HepG2 (cell line): Measurements from ENCODE around the gene PDS5B. TPM values are rescaled to one million over a fixed set of nuclear protein-coding genes. Genes with fewer than 3 reads are reported as not detected.

Source experiments
- ATAC-seq: fragments of 200-7000 bp; cut with Tn5 transposase; 3 replicates; pipeline ENCODE4 v1.9.1; 2020; ENCODE audit warnings: mild to moderate bottlenecking, moderate library complexity
- BruUV-seq: library from RNA; stranded (reverse); fragments of 400-500 nt; replicated peaks from 2 replicates; lab custom pipeline; 2021; lab: Mats Ljungman, UMichigan
- CTCF ChIA-PET: fragments of 300-600 bp; formaldehyde crosslinking; extraction: SDS; loops from one replicate; lab custom pipeline; 2021; ENCODE audit warnings: low total read pairs, inconsistent platforms, low intra/inter-chr PET ratio; lab: Yijun Ruan, JAX
- POLR2A ChIA-PET: fragments of 350-600 bp; sonication (Branson Sonifier 250); formaldehyde crosslinking; loops from one replicate; lab custom pipeline; 2020; ENCODE audit warnings: antibody characterized with exemption, inconsistent platforms; lab: Yijun Ruan, JAX
- DNase-seq: peaks from one replicate; pipeline ENCODE4 v3.0.0-alpha.2; 2015; ENCODE audit warnings: low spot score
- FAIRE-seq: peaks from 3 replicates; lab custom pipeline; 2011; peaks lifted over from hg19 to GRCh38; lab: Jason Lieb, UNC
- H2AFZ ChIP-seq: one replicate; pipeline ENCODE4 v1.6.1; 2011; ENCODE audit warnings: low read length, inconsistent platforms
- H3K27ac ChIP-seq: fragments of 300-600 bp; 3 replicates; pipeline ENCODE4 v1.8.0; 2011; ENCODE audit warnings: mixed run types, mild to moderate bottlenecking, mixed read lengths, low read length, inconsistent platforms; ENCODE audit not compliant: insufficient read depth; ENCODE audit errors: extremely low read length
- H3K27me3 ChIP-seq, 2 experiments: fragments of 200-600 bp in 1 of 2; 2 replicates in 1 of 2; 3 replicates in 1 of 2; pipeline versions ENCODE4 v1.6.0 to v1.8.0; 2011; ENCODE audit warnings: low read length in 2 of 2, mild to moderate bottlenecking in 2 of 2, moderate library complexity in 2 of 2, inconsistent platforms in 1 of 2; ENCODE audit not compliant: insufficient read depth in 2 of 2, control insufficient read depth in 1 of 2
- H3K36me3 ChIP-seq, 2 experiments: fragments of 200-600 bp in 1 of 2; replicated peaks in 1 of 2; 2 replicates in 1 of 2; 3 replicates in 1 of 2; pipeline versions ENCODE4 v1.5.1 to v1.8.0; 2011; ENCODE audit warnings: low read length in 2 of 2, inconsistent platforms in 1 of 2; ENCODE audit not compliant: insufficient read depth in 2 of 2, control insufficient read depth in 1 of 2
- H3K4me1 ChIP-seq: 2 replicates; pipeline ENCODE4 v1.5.1; 2012; ENCODE audit warnings: low read length, inconsistent platforms; ENCODE audit not compliant: insufficient read depth
- H3K4me2 ChIP-seq: 2 replicates; pipeline ENCODE4 v1.6.0; 2011; ENCODE audit warnings: low read depth, low read length, inconsistent platforms
- H3K4me3 ChIP-seq, 3 experiments: fragments of 200-600 bp in 1 of 3; sonication (generic), shearing (Covaris generic) in 1 of 3; replicated peaks in 1 of 3; 2 replicates each; pipeline ENCODE4 v1.5.1; 2011 to 2016; ENCODE audit warnings: low read length in 3 of 3, inconsistent platforms in 2 of 3, low read depth in 2 of 3, mild to moderate bottlenecking in 2 of 3, control low read depth in 1 of 3, mixed read lengths in 1 of 3; ENCODE audit not compliant: insufficient read depth in 1 of 3
- H3K79me2 ChIP-seq: one replicate; pipeline ENCODE4 v1.6.1; 2011; ENCODE audit warnings: low read length, inconsistent platforms; ENCODE audit not compliant: insufficient read depth
- H3K9ac ChIP-seq: 2 replicates; pipeline ENCODE4 v1.6.0; 2011; ENCODE audit warnings: mild to moderate bottlenecking, low read depth, low read length, inconsistent platforms; ENCODE audit not compliant: insufficient read depth
- H3K9me3 ChIP-seq: 2 replicates; pipeline ENCODE4 v1.5.1; 2012; ENCODE audit warnings: mild to moderate bottlenecking, low read length
- H4K20me1 ChIP-seq: 2 replicates; pipeline ENCODE4 v1.6.0; 2011; ENCODE audit warnings: inconsistent platforms, mild to moderate bottlenecking, low read length, moderate library complexity; ENCODE audit not compliant: insufficient read depth
- ATM ChIP-seq: fragments of 450-650 bp; IDR thresholded peaks from 2 replicates; pipeline ENCODE4 v1.7.1; 2017; ENCODE audit warnings: mild to moderate bottlenecking, borderline replicate concordance
- BRCA1 ChIP-seq: sonication (generic); formaldehyde crosslinking; IDR thresholded peaks from 2 replicates; pipeline ENCODE4 v1.4.0; 2020; ENCODE audit warnings: missing genetic modification reagents
- EZH2 ChIP-seq: conservative IDR thresholded peaks from 2 replicates; pipeline ENCODE4 v1.6.1; 2012; ENCODE audit warnings: mild to moderate bottlenecking, low read depth, low read length, moderate library complexity
- NONO ChIP-seq, 2 experiments: fragments of 450-650 bp in 1 of 2; sonication (generic) in 1 of 2; formaldehyde crosslinking in 1 of 2; IDR thresholded peaks in 1 of 2; conservative IDR thresholded peaks in 1 of 2; 2 replicates each; pipeline versions ENCODE4 v1.6.1 to v1.8.0; 2017 to 2022; ENCODE audit warnings: mild to moderate bottlenecking in 1 of 2, missing genetic modification reagents in 1 of 2, moderate library complexity in 1 of 2
- SRF ChIP-seq: IDR thresholded peaks from 2 replicates; pipeline ENCODE4 v1.6.1; 2011; ENCODE audit warnings: mild to moderate bottlenecking, low read depth, low read length, moderate library complexity
- ZBTB42 ChIP-seq: sonication (generic); formaldehyde crosslinking; IDR thresholded peaks from 2 replicates; pipeline ENCODE4 v1.5.0; 2020; ENCODE audit warnings: mild to moderate bottlenecking, missing genetic modification reagents
- ZNF296 ChIP-seq: sonication (generic); formaldehyde crosslinking; conservative IDR thresholded peaks from 2 replicates; pipeline ENCODE4 v1.5.0; 2020; ENCODE audit warnings: mild to moderate bottlenecking, missing genetic modification reagents
- ZNF34 ChIP-seq: sonication (generic); formaldehyde crosslinking; IDR thresholded peaks from 2 replicates; pipeline ENCODE4 v1.4.0; 2020; ENCODE audit warnings: mild to moderate bottlenecking, missing genetic modification reagents, borderline replicate concordance
- ZNF678 ChIP-seq: sonication (generic); formaldehyde crosslinking; IDR thresholded peaks from 2 replicates; pipeline ENCODE4 v1.4.0; 2020; ENCODE audit warnings: mild to moderate bottlenecking, missing genetic modification reagents
- in situ Hi-C: cut with HindIII; loops from 2 replicates; pipeline ENCODE4 v1.10.0; 2017; ENCODE audit warnings: low pct_unique_long_range_greater_than_20kb; ENCODE audit not compliant: extremely low pct_ligation_motif_present
- intact Hi-C: fragments of 100-400 bp; cut with micrococcal nuclease; formaldehyde crosslinking; loops from one replicate; pipeline ENCODE4 v1.10.0; 2022; ENCODE audit not compliant: unreplicated experiment
- polyA plus RNA-seq, 8 experiments: library from polyadenylated mRNA; depleted of rRNA in 3 of 8; stranded (reverse) in 7 of 8; unstranded in 1 of 8; fragments of >200 nt; fragmentation: Illumina TruSeq in 4 of 8; extraction: Trizol in 4 of 8; gene quantifications; 2 replicates each; pipeline versions ENCODE4 v1.2.1 to v1.2.3, GENCODE V29; 2011 to 2016; ENCODE audit warnings: low read depth in 4 of 8, missing spikeins in 1 of 8, mixed read lengths in 1 of 8; ENCODE audit not compliant: insufficient read depth in 1 of 8
- total RNA-seq, 5 experiments: library from RNA; depleted of rRNA; stranded (reverse); fragments of >200 nt; fragmentation: Illumina TruSeq; extraction: Trizol; gene quantifications; 2 replicates each; pipeline ENCODE4 v1.2.3, GENCODE V29; 2016; ENCODE audit warnings: low read depth in 1 of 5
- TF ChIP-seq, protein P1 (sequence below): sonication (generic); formaldehyde crosslinking; IDR thresholded peaks from one replicate; pipeline ENCODE4 v1.5.1; 2020; ENCODE audit warnings: mild to moderate bottlenecking, missing genetic modification reagents; ENCODE audit errors: not compliant biosample characterization
- TF ChIP-seq, protein P2 (sequence below): IDR thresholded peaks from 2 replicates; pipeline ENCODE4 v1.6.1; 2016; ENCODE audit warnings: low read depth, borderline replicate concordance
- TF ChIP-seq, protein P3 (sequence below): sonication (generic); formaldehyde crosslinking; IDR thresholded peaks from 2 replicates; pipeline ENCODE4 v1.8.0; 2022; ENCODE audit warnings: mild to moderate bottlenecking, missing genetic modification reagents, borderline replicate concordance
- TF ChIP-seq, protein P4 (sequence below): fragments of 450-650 bp; IDR thresholded peaks from 2 replicates; pipeline ENCODE4 v1.6.1; 2017

Gene PDS5B
- total and polyA plus RNA-seq, 2 of the 13 experiments (the other 11 are each of a cell fraction or from before 2014, with no cell fraction given), result 5.8 to 24.6 TPM

DNA sequence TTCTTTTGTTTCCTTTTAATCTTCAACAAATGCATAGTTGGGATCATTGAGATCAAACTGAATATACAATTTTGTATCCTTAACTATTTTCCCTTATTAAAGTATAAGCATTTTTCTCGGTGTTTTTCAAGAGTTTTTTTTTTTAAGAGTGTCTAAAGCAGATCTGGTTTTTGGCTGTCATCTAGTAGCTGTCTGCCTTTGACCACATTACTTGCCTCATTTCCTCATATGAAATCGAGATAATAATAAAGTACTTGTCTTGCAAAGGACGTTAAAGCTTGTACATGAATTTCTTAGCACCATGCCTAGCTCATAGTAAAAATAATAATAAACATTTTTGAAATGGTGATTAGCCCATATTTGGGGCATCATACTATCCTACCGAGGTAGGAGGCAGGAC, 121.2 kb downstream of the PDS5B start (continued):
- TF ChIP-seq, protein P1, sequence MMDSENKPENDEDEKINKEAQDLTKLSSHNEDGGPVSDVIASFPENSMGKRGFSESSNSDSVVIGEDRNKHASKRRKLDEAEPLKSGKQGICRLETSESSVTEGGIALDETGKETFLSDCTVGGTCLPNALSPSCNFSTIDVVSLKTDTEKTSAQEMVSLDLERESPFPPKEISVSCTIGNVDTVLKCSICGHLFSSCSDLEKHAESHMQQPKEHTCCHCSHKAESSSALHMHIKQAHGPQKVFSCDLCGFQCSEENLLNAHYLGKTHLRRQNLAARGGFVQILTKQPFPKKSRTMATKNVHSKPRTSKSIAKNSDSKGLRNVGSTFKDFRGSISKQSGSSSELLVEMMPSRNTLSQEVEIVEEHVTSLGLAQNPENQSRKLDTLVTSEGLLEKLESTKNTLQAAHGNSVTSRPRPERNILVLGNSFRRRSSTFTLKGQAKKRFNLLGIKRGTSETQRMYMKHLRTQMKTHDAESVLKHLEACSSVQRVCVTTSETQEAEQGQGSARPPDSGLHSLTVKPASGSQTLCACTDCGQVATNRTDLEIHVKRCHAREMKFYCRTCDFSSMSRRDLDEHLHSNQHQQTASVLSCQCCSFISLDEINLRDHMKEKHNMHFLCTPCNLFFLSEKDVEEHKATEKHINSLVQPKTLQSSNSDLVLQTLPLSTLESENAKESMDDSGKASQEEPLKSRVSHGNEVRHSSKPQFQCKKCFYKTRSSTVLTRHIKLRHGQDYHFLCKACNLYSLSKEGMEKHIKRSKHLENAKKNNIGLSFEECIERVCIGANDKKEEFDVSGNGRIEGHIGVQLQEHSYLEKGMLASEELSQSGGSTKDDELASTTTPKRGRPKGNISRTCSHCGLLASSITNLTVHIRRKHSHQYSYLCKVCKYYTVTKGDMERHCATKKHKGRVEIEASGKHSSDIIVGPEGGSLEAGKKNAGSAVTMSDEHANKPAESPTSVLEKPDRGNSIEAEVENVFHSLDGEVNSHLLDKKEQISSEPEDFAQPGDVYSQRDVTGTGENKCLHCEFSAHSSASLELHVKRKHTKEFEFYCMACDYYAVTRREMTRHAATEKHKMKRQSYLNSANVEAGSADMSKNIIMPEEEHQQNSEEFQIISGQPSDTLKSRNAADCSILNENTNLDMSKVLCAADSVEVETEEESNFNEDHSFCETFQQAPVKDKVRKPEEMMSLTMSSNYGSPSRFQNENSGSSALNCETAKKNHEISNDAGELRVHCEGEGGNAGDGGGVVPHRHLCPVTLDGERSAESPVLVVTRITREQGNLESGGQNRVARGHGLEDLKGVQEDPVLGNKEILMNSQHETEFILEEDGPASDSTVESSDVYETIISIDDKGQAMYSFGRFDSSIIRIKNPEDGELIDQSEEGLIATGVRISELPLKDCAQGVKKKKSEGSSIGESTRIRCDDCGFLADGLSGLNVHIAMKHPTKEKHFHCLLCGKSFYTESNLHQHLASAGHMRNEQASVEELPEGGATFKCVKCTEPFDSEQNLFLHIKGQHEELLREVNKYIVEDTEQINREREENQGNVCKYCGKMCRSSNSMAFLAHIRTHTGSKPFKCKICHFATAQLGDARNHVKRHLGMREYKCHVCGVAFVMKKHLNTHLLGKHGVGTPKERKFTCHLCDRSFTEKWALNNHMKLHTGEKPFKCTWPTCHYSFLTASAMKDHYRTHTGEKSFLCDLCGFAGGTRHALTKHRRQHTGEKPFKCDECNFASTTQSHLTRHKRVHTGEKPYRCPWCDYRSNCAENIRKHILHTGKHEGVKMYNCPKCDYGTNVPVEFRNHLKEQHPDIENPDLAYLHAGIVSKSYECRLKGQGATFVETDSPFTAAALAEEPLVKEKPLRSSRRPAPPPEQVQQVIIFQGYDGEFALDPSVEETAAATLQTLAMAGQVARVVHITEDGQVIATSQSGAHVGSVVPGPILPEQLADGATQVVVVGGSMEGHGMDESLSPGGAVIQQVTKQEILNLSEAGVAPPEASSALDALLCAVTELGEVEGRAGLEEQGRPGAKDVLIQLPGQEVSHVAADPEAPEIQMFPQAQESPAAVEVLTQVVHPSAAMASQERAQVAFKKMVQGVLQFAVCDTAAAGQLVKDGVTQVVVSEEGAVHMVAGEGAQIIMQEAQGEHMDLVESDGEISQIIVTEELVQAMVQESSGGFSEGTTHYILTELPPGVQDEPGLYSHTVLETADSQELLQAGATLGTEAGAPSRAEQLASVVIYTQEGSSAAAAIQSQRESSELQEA (CRISPR knock-in tag), result no peak
- TF ChIP-seq SRF (no peak), ATM (no peak)
- TF ChIP-seq, protein P2, sequence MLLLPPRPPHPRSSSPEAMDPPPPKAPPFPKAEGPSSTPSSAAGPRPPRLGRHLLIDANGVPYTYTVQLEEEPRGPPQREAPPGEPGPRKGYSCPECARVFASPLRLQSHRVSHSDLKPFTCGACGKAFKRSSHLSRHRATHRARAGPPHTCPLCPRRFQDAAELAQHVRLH (CRISPR knock-in tag), result no peak

DNA sequence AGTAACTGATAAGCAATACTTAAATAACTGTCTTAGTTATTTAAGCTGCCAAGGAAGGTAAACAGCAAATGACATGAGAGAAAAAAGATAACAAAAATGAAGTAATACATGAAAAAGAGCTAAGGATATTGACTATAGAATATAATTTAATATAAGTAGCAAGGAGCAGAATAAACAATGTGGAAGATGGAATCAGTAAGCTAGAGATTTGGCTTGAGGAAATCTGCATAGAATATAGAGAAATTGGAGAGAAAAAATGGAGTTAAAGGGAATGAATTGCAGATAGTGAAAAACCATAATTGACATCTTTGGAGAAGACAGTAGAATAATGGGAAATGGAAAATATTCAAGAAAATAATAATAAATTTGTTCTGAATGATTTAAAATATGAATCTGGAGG, 127.1 kb downstream of the PDS5B start:
- in situ Hi-C loops, result no loop called here
- no peak overlapping the region for H3K9ac ChIP-seq
- no peaks in the 10 kb centered on the region for H3K79me2 ChIP-seq
- no peak overlapping the region for H3K4me2 ChIP-seq
- no peaks in the 10 kb centered on the region for H3K9me3 ChIP-seq
- H2AFZ ChIP-seq, result no peak overlapping the region
- no peaks in the 10 kb centered on the region for H3K4me1 ChIP-seq
- POLR2A ChIA-PET, result no interaction called here
- FAIRE-seq, result no peak
- intact Hi-C loops, result no loop called here
- BruUV-seq, result TSS peak; percentile 24
- H3K27ac ChIP-seq, result no peak overlapping the region
- H3K27me3 ChIP-seq, result no peaks in the 10 kb centered on the region
- ATAC-seq, result no peak
- peaks cover 1 to 24% of the 10 kb centered on the region in 2 experiments; a peak in 3 of 5 replicates for H3K36me3 ChIP-seq
- DNase-seq, result no peak
- H4K20me1 ChIP-seq, result no peaks in the 10 kb centered on the region
- CTCF ChIA-PET, result no interaction called here
- H3K4me3 ChIP-seq, result no peak overlapping the region
- TF ChIP-seq ZNF34 (CRISPR knock-in tag) (no peak), ZBTB42 (CRISPR knock-in tag) (no peak), EZH2 (no peak), NONO (IDR thresholded peaks at IDR 0.05) (no peak), NONO (CRISPR knock-in tag; conservative IDR thresholded peaks at IDR 0.05) (no peak), ZNF678 (CRISPR knock-in tag) (no peak), BRCA1 (CRISPR knock-in tag) (no peak), ZNF296 (no peak)
- TF ChIP-seq, protein P3, sequence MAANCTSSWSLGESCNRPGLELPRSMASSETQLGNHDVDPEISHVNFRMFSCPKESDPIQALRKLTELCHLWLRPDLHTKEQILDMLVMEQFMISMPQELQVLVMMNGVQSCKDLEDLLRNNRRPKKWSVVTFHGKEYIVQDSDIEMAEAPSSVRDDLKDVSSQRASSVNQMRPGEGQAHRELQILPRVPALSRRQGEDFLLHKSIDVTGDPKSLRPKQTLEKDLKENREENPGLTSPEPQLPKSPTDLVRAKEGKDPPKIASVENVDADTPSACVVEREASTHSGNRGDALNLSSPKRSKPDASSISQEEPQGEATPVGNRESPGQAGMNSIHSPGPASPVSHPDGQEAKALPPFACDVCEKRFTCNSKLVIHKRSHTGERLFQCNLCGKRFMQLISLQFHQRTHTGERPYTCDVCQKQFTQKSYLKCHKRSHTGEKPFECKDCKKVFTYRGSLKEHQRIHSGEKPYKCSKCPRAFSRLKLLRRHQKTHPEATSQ, result no peak
- TF ChIP-seq, protein P4, sequence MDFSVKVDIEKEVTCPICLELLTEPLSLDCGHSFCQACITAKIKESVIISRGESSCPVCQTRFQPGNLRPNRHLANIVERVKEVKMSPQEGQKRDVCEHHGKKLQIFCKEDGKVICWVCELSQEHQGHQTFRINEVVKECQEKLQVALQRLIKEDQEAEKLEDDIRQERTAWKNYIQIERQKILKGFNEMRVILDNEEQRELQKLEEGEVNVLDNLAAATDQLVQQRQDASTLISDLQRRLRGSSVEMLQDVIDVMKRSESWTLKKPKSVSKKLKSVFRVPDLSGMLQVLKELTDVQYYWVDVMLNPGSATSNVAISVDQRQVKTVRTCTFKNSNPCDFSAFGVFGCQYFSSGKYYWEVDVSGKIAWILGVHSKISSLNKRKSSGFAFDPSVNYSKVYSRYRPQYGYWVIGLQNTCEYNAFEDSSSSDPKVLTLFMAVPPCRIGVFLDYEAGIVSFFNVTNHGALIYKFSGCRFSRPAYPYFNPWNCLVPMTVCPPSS, result no peak
